ENCODE data around the gene SLC6A13. TPM values are rescaled to one million over a fixed set of nuclear protein-coding genes. Genes with fewer than 3 reads are reported as not detected.

SLC6A13 gene
- total RNA-seq, 2 experiments from 2014 or later = 0.11 to 0.60 TPM

DNA sequence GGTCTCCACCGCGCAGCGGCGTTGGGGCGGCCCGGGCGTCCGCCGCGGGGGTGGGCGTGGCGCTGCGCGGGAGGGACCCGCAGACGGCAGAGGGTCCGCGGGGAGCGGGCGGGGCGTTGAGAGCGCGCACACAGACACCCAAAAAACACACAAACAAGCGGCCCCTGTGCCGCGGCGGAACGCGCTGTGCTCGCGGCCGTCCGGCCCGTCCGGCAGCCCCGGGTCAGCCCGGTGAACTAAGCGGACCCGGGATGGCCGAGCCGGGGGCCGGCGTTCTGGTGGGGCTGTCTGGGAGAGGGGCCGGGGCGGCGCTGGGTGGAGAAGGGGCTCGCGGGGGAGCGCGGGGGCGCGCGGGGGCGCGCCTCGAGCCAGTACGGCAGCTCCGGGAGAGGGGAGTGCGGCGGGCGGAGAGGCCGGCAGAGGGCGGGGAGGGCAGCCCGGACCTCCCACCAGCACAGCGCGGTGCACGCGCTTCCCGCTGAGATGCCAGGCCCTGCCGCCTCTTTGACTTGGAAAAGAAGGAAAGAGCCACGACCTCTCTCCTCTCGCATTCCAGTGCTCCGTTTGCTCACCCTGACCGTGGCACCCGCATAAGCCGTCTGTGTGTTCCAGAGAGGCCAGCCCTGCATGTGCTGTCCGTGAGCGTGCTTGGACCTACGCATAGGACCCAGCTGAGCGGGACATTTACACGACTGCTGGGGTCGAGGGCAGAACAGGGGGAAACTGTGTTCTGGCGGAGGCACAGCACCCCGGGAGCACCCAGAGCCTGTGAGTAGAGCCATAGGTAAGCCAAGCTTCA, 59.0 kb downstream of the SLC6A13 start:
- no peak for ATAC-seq (ENCODE audit: poor library complexity)
- ChIA-PET CTCF (no interaction called here), POLR2A (no interaction called here)
- Histone ChIP-seq H3K4me3 (ENCODE audit: low read length) (no peak overlapping the region), H3K4me1 (ENCODE audit: insufficient read depth, low read length) (peaks cover 2% of the 10 kb centered on the region), H3K36me3 (ENCODE audit: insufficient read depth, low read length) (no peaks in the 10 kb centered on the region), H3K9me3 (ENCODE audit: control insufficient read depth in 1 of 2, insufficient read depth in 1 of 2, low read length in 2 of 2) (peaks cover 0 to 3% of the 10 kb centered on the region in 2 experiments), H3K27ac (ENCODE audit: low read depth in 1 of 2, low read length in 2 of 2) (no peak overlapping the region), H3K27me3 (ENCODE audit: control insufficient read depth in 1 of 2, insufficient read depth in 2 of 2, low read length in 2 of 2) (peaks cover 23 to 41% of the 10 kb centered on the region in 2 experiments)
- Mint-ChIP-seq H3K4me3 (no peak overlapping the region), H3K4me1 (ENCODE audit: low read depth) (peaks cover 4% of the 10 kb centered on the region), H3K36me3 (ENCODE audit: low read depth) (no peaks in the 10 kb centered on the region), H3K27ac (no peak overlapping the region), H3K9me3 (no peaks in the 10 kb centered on the region), H3K27me3 (peaks cover 74% of the 10 kb centered on the region)
- DNase-seq = no peak
- intact Hi-C loops (cut with DNase I, micrococcal nuclease) = no loop called here
- TF ChIP-seq CTCF (IDR thresholded peaks at IDR 0.05) = no peak

GRCh38 chr12:203074-203461, 59.6 kb downstream of the SLC6A13 start:
- POLR2A ChIA-PET = no interaction called here
- no peak overlapping the region for H3K27ac Mint-ChIP-seq
- no peaks in the 10 kb centered on the region for H3K36me3 Mint-ChIP-seq (ENCODE audit: low read depth)
- ATAC-seq (ENCODE audit: poor library complexity) (no peak), DNase-seq (no peak)
- CTCF ChIA-PET = no interaction called here
- no peak for TF ChIP-seq CTCF (IDR thresholded peaks at IDR 0.05)
- peaks cover 4% of the 10 kb centered on the region for H3K4me1 Mint-ChIP-seq (ENCODE audit: low read depth)
- Histone ChIP-seq H3K4me3 (ENCODE audit: low read length) (no peak overlapping the region), H3K27ac (ENCODE audit: low read depth in 1 of 2, low read length in 2 of 2) (no peak overlapping the region), H3K9me3 (ENCODE audit: control insufficient read depth in 1 of 2, insufficient read depth in 1 of 2, low read length in 2 of 2) (peaks cover 0 to 3% of the 10 kb centered on the region in 2 experiments), H3K36me3 (ENCODE audit: insufficient read depth, low read length) (no peaks in the 10 kb centered on the region), H3K4me1 (ENCODE audit: insufficient read depth, low read length) (peaks cover 2% of the 10 kb centered on the region), H3K27me3 (ENCODE audit: control insufficient read depth in 1 of 2, insufficient read depth in 2 of 2, low read length in 2 of 2) (peaks cover 23 to 41% of the 10 kb centered on the region in 2 experiments)
- H3K4me3 Mint-ChIP-seq = no peak overlapping the region
- peaks cover 72% of the 10 kb centered on the region for H3K27me3 Mint-ChIP-seq
- intact Hi-C loops (cut with DNase I, micrococcal nuclease) = no loop called here
- no peaks in the 10 kb centered on the region for H3K9me3 Mint-ChIP-seq

- no peak overlapping the region for H3K27ac Mint-ChIP-seq
- H3K36me3 Mint-ChIP-seq (ENCODE audit: low read depth) = no peaks in the 10 kb centered on the region
- intact Hi-C loops (cut with DNase I, micrococcal nuclease) = no loop called here
- H3K9me3 ChIP-seq (ENCODE audit: control insufficient read depth in 1 of 2, insufficient read depth in 1 of 2, low read length in 2 of 2) = peaks cover 0 to 3% of the 10 kb centered on the region in 2 experiments
- no peak for TF ChIP-seq CTCF (IDR thresholded peaks at IDR 0.05)
- CTCF ChIA-PET = no interaction called here
- no peaks in the 10 kb centered on the region for H3K9me3 Mint-ChIP-seq
- H3K4me3 Mint-ChIP-seq = no peak overlapping the region
- no peak overlapping the region for H3K4me3 ChIP-seq (ENCODE audit: low read length)
- H3K27me3 Mint-ChIP-seq = peaks cover 76% of the 10 kb centered on the region
- H3K27me3 ChIP-seq (ENCODE audit: control insufficient read depth in 1 of 2, insufficient read depth in 2 of 2, low read length in 2 of 2) = peaks cover 20 to 41% of the 10 kb centered on the region in 2 experiments
- peaks cover 4% of the 10 kb centered on the region for H3K4me1 Mint-ChIP-seq (ENCODE audit: low read depth)
- no peak overlapping the region for H3K27ac ChIP-seq (ENCODE audit: low read depth in 1 of 2, low read length in 2 of 2)
- ATAC-seq (ENCODE audit: poor library complexity) = no peak
- H3K4me1 ChIP-seq (ENCODE audit: insufficient read depth, low read length) = peaks cover 2% of the 10 kb centered on the region
- no peaks in the 10 kb centered on the region for H3K36me3 ChIP-seq (ENCODE audit: insufficient read depth, low read length)
- POLR2A ChIA-PET = no interaction called here
- no peak for DNase-seq
Observed at GRCh38 chr12:202081-202731, 60.4 kb downstream of the SLC6A13 start.
